ENCODE data around the gene TAS1R1.

- no peak for TF ChIP-seq ZZZ3 (IDR thresholded peaks at IDR 0.05)
- TF ChIP-seq ZKSCAN1 (IDR thresholded peaks at IDR 0.05; ENCODE audit: low read depth, low read length) = no peak
- TF ChIP-seq CTCF (IDR thresholded peaks at IDR 0.05 in 2 of 3, conservative IDR thresholded peaks at IDR 0.05 in 1 of 3; ENCODE audit: insufficient read depth in 2 of 3, low read depth in 1 of 3, low read length in 3 of 3) = no peak
- TF ChIP-seq ZNF121 (CRISPR knock-in tag; conservative IDR thresholded peaks at IDR 0.05) = no peak
- no peak for TF ChIP-seq REST (IDR thresholded peaks at IDR 0.05; ENCODE audit: borderline replicate concordance)
- TF ChIP-seq REST (CRISPR knock-in tag; IDR thresholded peaks at IDR 0.05; ENCODE audit: low read depth) = no peak
- no peak for TF ChIP-seq DPF2 (IDR thresholded peaks at IDR 0.05)
- TF ChIP-seq EP300 (IDR thresholded peaks at IDR 0.05; ENCODE audit: low read length) = no peak
- TF ChIP-seq ZEB2 (IDR thresholded peaks at IDR 0.05) = no peak
- no peak for TF ChIP-seq PPARD (CRISPR knock-in tag; IDR thresholded peaks at IDR 0.05)
- no peak for TF ChIP-seq TBL1XR1 (IDR thresholded peaks at IDR 0.05; ENCODE audit: low read length in 2 of 2)
Observed at GRCh38 chr1:6511561-6512244, 43.4 kb upstream of the TAS1R1 start.
